Tibial artery (tissue), 4 donors: ENCODE data around the gene ITGA4.

ENCODE experiments used
- DNase-seq, 2 donors: peaks; one replicate each; pipeline ENCODE4 v3.0.0-alpha.2; 2019
- H3K27ac ChIP-seq, 2 donors: fragments of 200-600 bp; sonication (generic) in 1 of 2; 1 replicate in 1 of 2; 2 replicates in 1 of 2; pipeline ENCODE4 v1.5.1; 2018 to 2019; ENCODE audit warnings: mild to moderate bottlenecking in 1 of 2
- H3K27me3 ChIP-seq, 2 donors: fragments of 200-600 bp; sonication (generic) in 1 of 2; one replicate each; pipeline versions ENCODE4 v1.5.1 to v1.6.0; 2016 to 2019
- H3K36me3 ChIP-seq, 3 donors: fragments of 200-600 bp; sonication (generic) in 2 of 3; one replicate each; pipeline ENCODE4 v1.5.1; 2016 to 2019; ENCODE audit warnings: mild to moderate bottlenecking in 2 of 3
- H3K4me1 ChIP-seq, 4 donors: fragments of 200-600 bp; sonication (generic) in 2 of 4; 1 replicate in 3 of 4; 2 replicates in 1 of 4; pipeline ENCODE4 v1.5.1; 2016 to 2019
- H3K4me3 ChIP-seq, 2 donors: fragments of 200-600 bp; sonication (generic) in 1 of 2; 1 replicate in 1 of 2; 2 replicates in 1 of 2; pipeline ENCODE4 v1.5.1; 2018 to 2019; ENCODE audit warnings: mild to moderate bottlenecking in 2 of 2
- H3K9me3 ChIP-seq, 3 donors: fragments of 200-600 bp; sonication (generic) in 1 of 3; one replicate each; pipeline ENCODE4 v1.5.1; 2016 to 2019
- intact Hi-C: fragments of 100-400 bp; cut with DNase I; formaldehyde crosslinking; loops from one replicate; pipeline ENCODE4 v1.15.0; 2023; ENCODE audit warnings: low total_unique reads
- TF ChIP-seq, protein P1 (sequence below), 2 experiments: fragments of 200-600 bp in 1 of 2; fragments of 450-650 bp in 1 of 2; IDR thresholded peaks; one replicate each; pipeline ENCODE4 v1.5.1; 2017 to 2019; ENCODE audit warnings: antibody characterized with exemption in 2 of 2, mild to moderate bottlenecking in 1 of 2, moderate library complexity in 1 of 2

Gene ITGA4

DNA sequence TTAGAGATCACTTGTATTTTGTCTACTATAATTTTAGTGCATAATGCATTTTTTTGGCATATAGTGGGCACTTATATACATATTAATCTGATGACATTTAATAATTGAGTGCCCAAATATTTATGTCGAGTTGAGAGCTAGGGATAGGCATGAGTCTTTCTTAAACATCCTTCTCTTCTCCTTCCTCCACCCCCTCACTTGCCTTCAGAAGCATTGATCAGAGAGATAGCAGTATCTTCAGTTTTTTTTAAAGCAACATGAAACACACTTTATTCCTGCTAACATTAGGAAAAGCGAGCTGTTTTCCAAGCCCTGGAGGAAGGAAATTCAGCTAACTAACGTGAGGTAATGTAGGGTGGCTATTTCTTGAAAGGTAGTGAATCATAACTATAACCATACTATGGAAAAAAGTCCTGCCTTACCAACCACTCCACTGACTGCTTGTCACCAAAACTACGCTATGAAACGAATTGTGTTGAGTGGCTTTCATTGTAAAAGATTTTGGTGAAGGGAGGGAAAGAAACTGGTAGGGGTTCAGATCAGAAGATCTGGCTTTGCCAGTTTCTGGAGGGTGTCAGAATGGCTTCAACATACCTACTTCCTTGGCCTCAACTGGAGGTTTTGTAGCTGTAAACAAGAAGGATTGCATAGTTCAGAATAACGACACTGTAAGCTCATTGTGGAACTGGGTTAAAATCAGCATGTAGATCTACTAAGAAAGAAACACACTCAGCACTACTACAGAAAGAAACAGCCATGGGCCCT, 2.3 kb upstream of the ITGA4 start:
- intact Hi-C loops, result no loop called here
- H3K4me3 ChIP-seq, result no peak overlapping the region
- TF ChIP-seq, protein P1, sequence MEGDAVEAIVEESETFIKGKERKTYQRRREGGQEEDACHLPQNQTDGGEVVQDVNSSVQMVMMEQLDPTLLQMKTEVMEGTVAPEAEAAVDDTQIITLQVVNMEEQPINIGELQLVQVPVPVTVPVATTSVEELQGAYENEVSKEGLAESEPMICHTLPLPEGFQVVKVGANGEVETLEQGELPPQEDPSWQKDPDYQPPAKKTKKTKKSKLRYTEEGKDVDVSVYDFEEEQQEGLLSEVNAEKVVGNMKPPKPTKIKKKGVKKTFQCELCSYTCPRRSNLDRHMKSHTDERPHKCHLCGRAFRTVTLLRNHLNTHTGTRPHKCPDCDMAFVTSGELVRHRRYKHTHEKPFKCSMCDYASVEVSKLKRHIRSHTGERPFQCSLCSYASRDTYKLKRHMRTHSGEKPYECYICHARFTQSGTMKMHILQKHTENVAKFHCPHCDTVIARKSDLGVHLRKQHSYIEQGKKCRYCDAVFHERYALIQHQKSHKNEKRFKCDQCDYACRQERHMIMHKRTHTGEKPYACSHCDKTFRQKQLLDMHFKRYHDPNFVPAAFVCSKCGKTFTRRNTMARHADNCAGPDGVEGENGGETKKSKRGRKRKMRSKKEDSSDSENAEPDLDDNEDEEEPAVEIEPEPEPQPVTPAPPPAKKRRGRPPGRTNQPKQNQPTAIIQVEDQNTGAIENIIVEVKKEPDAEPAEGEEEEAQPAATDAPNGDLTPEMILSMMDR (IDR thresholded peaks at IDR 0.05), result no peak
- H3K9me3 ChIP-seq, result no peaks in the 10 kb centered on the region
- H3K27ac ChIP-seq, result no peak overlapping the region
- DNase-seq, result no peak
- H3K36me3 ChIP-seq, result no peaks in the 10 kb centered on the region
- peaks cover 0 to 20% (median 17%) of the 10 kb centered on the region in 4 donors for H3K4me1 ChIP-seq
- H3K27me3 ChIP-seq, result peaks cover 0 to 26% of the 10 kb centered on the region in 2 donors

DNA sequence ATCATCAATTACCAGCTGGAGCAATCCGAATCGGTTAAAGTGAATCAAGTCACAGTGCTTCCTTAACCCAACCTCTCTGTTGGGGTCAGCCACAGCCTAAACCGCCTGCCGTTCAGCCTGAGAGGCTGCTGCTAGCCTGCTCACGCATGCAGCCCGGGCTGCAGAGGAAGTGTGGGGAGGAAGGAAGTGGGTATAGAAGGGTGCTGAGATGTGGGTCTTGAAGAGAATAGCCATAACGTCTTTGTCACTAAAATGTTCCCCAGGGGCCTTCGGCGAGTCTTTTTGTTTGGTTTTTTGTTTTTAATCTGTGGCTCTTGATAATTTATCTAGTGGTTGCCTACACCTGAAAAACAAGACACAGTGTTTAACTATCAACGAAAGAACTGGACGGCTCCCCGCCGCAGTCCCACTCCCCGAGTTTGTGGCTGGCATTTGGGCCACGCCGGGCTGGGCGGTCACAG, 496 bp upstream of the ITGA4 start:
- H3K4me1 ChIP-seq, result peaks cover 0 to 20% (median 17%) of the 10 kb centered on the region in 4 donors
- H3K9me3 ChIP-seq, result no peaks in the 10 kb centered on the region
- H3K27me3 ChIP-seq, result peaks cover 0 to 26% of the 10 kb centered on the region in 2 donors
- TF ChIP-seq, protein P1 (IDR thresholded peaks at IDR 0.05), result no peak
- peak overlapping the region; percentile 45 to 62 for H3K4me3 ChIP-seq
- no peaks in the 10 kb centered on the region for H3K36me3 ChIP-seq
- DNase-seq, result peak; percentile 30 to 66
- H3K27ac ChIP-seq, result no peak overlapping the region
- intact Hi-C loops, result no loop called here

DNA sequence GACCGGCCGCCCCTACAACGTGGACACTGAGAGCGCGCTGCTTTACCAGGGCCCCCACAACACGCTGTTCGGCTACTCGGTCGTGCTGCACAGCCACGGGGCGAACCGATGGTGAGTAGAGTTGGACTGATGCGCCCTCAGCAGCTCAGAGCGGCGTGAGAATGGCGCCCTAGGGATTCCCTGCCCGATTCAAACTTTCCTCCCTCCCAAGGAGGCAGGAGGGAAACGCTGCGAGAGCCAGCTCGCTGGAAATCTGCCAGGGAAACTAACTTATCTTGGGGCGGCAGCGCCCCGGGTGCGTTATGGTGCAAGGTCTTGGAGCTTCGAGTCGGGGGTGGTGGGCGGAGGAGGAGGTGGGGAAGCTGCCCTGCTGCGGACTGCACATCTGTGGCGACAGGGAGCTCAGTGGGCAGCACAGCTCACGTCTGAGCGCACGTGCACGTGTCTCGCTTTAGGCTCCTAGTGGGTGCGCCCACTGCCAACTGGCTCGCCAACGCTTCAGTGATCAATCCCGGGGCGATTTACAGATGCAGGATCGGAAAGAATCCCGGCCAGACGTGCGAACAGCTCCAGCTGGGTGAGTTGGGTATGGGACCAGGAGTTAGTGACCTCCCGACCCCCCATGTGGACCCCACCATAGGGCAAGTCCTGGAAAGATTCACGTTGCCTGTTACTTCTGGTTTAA, 697 bp downstream of the ITGA4 start:
- Histone ChIP-seq H3K9me3 (no peaks in the 10 kb centered on the region), H3K27me3 (peaks cover 0 to 26% of the 10 kb centered on the region in 2 donors), H3K36me3 (no peaks in the 10 kb centered on the region), H3K27ac (peak overlapping the region in 1 of 2 donors; percentile 2), H3K4me3 (peak overlapping the region; percentile 45 to 62), H3K4me1 (peaks cover 0 to 20% (median 17%) of the 10 kb centered on the region in 4 donors)
- DNase-seq, result peak; percentile 23 to 66
- intact Hi-C loops, result no loop called here
- TF ChIP-seq, protein P1 (IDR thresholded peaks at IDR 0.05), result no peak

DNA sequence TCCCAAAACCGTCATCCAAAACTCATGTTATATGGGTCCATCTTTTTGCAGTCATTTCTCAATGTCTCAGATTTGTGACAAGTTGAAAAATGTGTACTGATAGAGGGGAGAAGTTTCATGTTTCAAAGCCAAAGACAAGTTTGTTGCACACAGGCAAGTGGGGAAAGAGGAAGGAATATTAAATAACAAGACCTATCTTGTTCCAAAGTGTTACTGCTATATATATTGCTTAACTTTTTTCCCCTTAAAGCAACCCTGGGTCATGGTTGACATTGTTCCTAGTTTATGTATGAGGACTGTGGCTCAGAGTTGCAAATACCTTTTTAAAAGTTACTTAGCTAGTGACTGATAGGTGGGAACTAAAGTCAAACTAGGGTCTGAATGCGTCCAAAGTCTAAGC, 1.7 kb downstream of the ITGA4 start:
- no peaks in the 10 kb centered on the region for H3K9me3 ChIP-seq
- peaks cover 0 to 20% (median 17%) of the 10 kb centered on the region in 4 donors for H3K4me1 ChIP-seq
- peaks cover 0 to 26% of the 10 kb centered on the region in 2 donors for H3K27me3 ChIP-seq
- H3K36me3 ChIP-seq, result no peaks in the 10 kb centered on the region
- H3K27ac ChIP-seq, result no peak overlapping the region
- TF ChIP-seq, protein P1 (IDR thresholded peaks at IDR 0.05), result no peak
- intact Hi-C loops, result no loop called here
- no peak for DNase-seq
- no peak overlapping the region for H3K4me3 ChIP-seq

DNA sequence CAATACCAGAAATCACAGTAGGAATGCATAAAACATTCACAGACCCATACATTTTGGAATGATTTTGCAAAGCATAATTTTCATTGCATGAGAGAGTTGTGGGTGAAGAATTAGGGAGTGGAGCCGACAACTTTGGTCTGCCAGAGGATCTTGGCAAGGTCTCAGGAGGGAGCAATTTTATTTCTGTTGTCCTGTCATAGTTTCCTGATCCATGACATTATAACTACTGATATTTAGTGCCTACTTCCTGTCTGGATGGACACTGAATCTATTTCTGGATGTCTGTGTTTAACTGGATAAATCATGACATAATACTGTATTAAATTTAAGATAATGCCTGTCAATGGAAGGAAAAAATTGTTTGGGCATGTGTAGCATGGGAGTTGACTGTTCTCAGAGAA, 2.4 kb downstream of the ITGA4 start:
- Histone ChIP-seq H3K4me3 (no peak overlapping the region), H3K36me3 (no peaks in the 10 kb centered on the region)

More for the DNA sequence above, 2.4 kb downstream of the ITGA4 start:
- Histone ChIP-seq H3K4me1 (peaks cover 0 to 20% (median 17%) of the 10 kb centered on the region in 4 donors), H3K9me3 (no peaks in the 10 kb centered on the region), H3K27ac (no peak overlapping the region), H3K27me3 (peaks cover 0 to 24% of the 10 kb centered on the region in 2 donors)
- DNase-seq, result no peak
- intact Hi-C loops, result no loop called here
- TF ChIP-seq, protein P1 (IDR thresholded peaks at IDR 0.05), result no peak
